HepG2 (cell line): ENCODE measurements around the gene KHK. TPM values are rescaled to one million over a fixed set of nuclear protein-coding genes. Genes with fewer than 3 reads are reported as not detected.
A peak's percentile ranks its signal among the peaks of the same experiment; 100 is the strongest.

Source experiments
- CREBL2 ChIP-seq: sonication (generic); formaldehyde crosslinking; IDR thresholded peaks from 2 replicates; pipeline ENCODE4 v1.8.1; 2023; ENCODE audit warnings: missing genetic modification reagents, mild to moderate bottlenecking, borderline replicate concordance
- ETV6 ChIP-seq: sonication (generic); formaldehyde crosslinking; conservative IDR thresholded peaks from 2 replicates; pipeline ENCODE4 v1.4.0; 2020; ENCODE audit warnings: missing genetic modification reagents
- FOXJ3 ChIP-seq: sonication (generic); formaldehyde crosslinking; IDR thresholded peaks from 2 replicates; pipeline ENCODE4 v1.4.0; 2020; ENCODE audit warnings: missing genetic modification reagents, mild to moderate bottlenecking, borderline replicate concordance
- FOXK2 ChIP-seq: fragments of 450-650 bp; IDR thresholded peaks from 2 replicates; pipeline ENCODE4 v1.6.1; 2016
- HOXA7 ChIP-seq: sonication (generic); formaldehyde crosslinking; IDR thresholded peaks from 2 replicates; pipeline ENCODE4 v1.8.1; 2022; ENCODE audit warnings: mild to moderate bottlenecking, missing genetic modification reagents, moderate library complexity
- PAX8 ChIP-seq: sonication (generic); formaldehyde crosslinking; IDR thresholded peaks from 2 replicates; pipeline ENCODE4 v1.8.0; 2022; ENCODE audit warnings: mild to moderate bottlenecking, missing genetic modification reagents, borderline replicate concordance
- SMARCC2 ChIP-seq: fragments of 450-650 bp; IDR thresholded peaks from 2 replicates; pipeline ENCODE4 v1.6.1; 2017; ENCODE audit warnings: antibody characterized with exemption, mild to moderate bottlenecking
- U2AF1 ChIP-seq: fragments of 200-400 bp; formaldehyde crosslinking; optimal IDR thresholded peaks from 2 replicates; pipeline ENCODE3; 2017; ENCODE audit warnings: mild to moderate bottlenecking, low read depth, low read length
- ZBTB38 ChIP-seq: sonication (generic); formaldehyde crosslinking; IDR thresholded peaks from 2 replicates; pipeline ENCODE4 v1.5.1; 2020; ENCODE audit warnings: mild to moderate bottlenecking, missing genetic modification reagents
- ZNF20 ChIP-seq: sonication (generic); formaldehyde crosslinking; IDR thresholded peaks from 2 replicates; pipeline ENCODE4 v1.4.0; 2020; ENCODE audit warnings: mild to moderate bottlenecking, moderate library complexity, missing genetic modification reagents
- ZNF207 ChIP-seq: fragments of 450-650 bp; IDR thresholded peaks from 2 replicates; pipeline ENCODE4 v1.6.1; 2016; ENCODE audit warnings: antibody characterized with exemption, borderline replicate concordance
- ZNF234 ChIP-seq: sonication (generic); formaldehyde crosslinking; conservative IDR thresholded peaks from 2 replicates; pipeline ENCODE4 v1.5.1; 2020; ENCODE audit warnings: mild to moderate bottlenecking, missing genetic modification reagents
- ZNF589 ChIP-seq: sonication (generic); formaldehyde crosslinking; conservative IDR thresholded peaks from 2 replicates; pipeline ENCODE4 v1.8.0; 2022; ENCODE audit warnings: mild to moderate bottlenecking, moderate library complexity, missing genetic modification reagents
- ZNF687 ChIP-seq: sonication (generic); formaldehyde crosslinking; IDR thresholded peaks from 2 replicates; pipeline ENCODE4 v1.5.1; 2020; ENCODE audit warnings: mild to moderate bottlenecking, missing genetic modification reagents, moderate library complexity
- ZNF790 ChIP-seq: sonication (generic); formaldehyde crosslinking; IDR thresholded peaks from 2 replicates; pipeline ENCODE4 v1.8.0; 2022; ENCODE audit warnings: missing genetic modification reagents, mild to moderate bottlenecking, borderline replicate concordance
- polyA plus RNA-seq, 8 experiments: library from polyadenylated mRNA; depleted of rRNA in 3 of 8; stranded (reverse) in 7 of 8; unstranded in 1 of 8; fragments of >200 nt; fragmentation: Illumina TruSeq in 4 of 8; extraction: Trizol in 4 of 8; gene quantifications; 2 replicates each; pipeline versions ENCODE4 v1.2.1 to v1.2.3, GENCODE V29; 2011 to 2016; ENCODE audit warnings: low read depth in 4 of 8, missing spikeins in 1 of 8, mixed read lengths in 1 of 8; ENCODE audit not compliant: insufficient read depth in 1 of 8
- total RNA-seq, 5 experiments: library from RNA; depleted of rRNA; stranded (reverse); fragments of >200 nt; fragmentation: Illumina TruSeq; extraction: Trizol; gene quantifications; 2 replicates each; pipeline ENCODE4 v1.2.3, GENCODE V29; 2016; ENCODE audit warnings: low read depth in 1 of 5
- TF ChIP-seq, protein P1 (sequence below): sonication (generic); formaldehyde crosslinking; IDR thresholded peaks from 2 replicates; pipeline ENCODE4 v1.4.0; 2020; ENCODE audit warnings: missing genetic modification reagents
- TF ChIP-seq, protein P2 (sequence below): sonication (generic); formaldehyde crosslinking; IDR thresholded peaks from 2 replicates; pipeline ENCODE4 v1.4.0; 2020; ENCODE audit warnings: mild to moderate bottlenecking, missing genetic modification reagents

Gene KHK
- total and polyA plus RNA-seq, 2 of the 13 experiments (the other 11 are each of a cell fraction or from before 2014, with no cell fraction given): 40.9 to 99.2 TPM

GRCh38 chr2:27078267-27079194 is 8.0 kb upstream of the KHK start, which contains the start of gene EMILIN1 (continued):
- TF ChIP-seq, protein P1, sequence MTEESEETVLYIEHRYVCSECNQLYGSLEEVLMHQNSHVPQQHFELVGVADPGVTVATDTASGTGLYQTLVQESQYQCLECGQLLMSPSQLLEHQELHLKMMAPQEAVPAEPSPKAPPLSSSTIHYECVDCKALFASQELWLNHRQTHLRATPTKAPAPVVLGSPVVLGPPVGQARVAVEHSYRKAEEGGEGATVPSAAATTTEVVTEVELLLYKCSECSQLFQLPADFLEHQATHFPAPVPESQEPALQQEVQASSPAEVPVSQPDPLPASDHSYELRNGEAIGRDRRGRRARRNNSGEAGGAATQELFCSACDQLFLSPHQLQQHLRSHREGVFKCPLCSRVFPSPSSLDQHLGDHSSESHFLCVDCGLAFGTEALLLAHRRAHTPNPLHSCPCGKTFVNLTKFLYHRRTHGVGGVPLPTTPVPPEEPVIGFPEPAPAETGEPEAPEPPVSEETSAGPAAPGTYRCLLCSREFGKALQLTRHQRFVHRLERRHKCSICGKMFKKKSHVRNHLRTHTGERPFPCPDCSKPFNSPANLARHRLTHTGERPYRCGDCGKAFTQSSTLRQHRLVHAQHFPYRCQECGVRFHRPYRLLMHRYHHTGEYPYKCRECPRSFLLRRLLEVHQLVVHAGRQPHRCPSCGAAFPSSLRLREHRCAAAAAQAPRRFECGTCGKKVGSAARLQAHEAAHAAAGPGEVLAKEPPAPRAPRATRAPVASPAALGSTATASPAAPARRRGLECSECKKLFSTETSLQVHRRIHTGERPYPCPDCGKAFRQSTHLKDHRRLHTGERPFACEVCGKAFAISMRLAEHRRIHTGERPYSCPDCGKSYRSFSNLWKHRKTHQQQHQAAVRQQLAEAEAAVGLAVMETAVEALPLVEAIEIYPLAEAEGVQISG: peak; percentile 0; the same call in 1 of the 2 replicates
- TF ChIP-seq HOXA7 (CRISPR knock-in tag) (no peak), ZBTB38 (peak; percentile 31; the same call in 1 of the 2 replicates), U2AF1 (no peak), ZNF207 (no peak), CREBL2 (CRISPR knock-in tag) (no peak; the same call in 1 of the 2 replicates), SMARCC2 (no peak), FOXK2 (no peak), ETV6 (CRISPR knock-in tag) (no peak), ZNF20 (no peak), ZNF234 (CRISPR knock-in tag) (no peak), FOXJ3 (CRISPR knock-in tag) (no peak), ZNF687 (CRISPR knock-in tag) (peak; percentile 67), PAX8 (no peak), ZNF790 (CRISPR knock-in tag) (no peak), ZNF589 (CRISPR knock-in tag) (no peak)
- TF ChIP-seq, protein P2, sequence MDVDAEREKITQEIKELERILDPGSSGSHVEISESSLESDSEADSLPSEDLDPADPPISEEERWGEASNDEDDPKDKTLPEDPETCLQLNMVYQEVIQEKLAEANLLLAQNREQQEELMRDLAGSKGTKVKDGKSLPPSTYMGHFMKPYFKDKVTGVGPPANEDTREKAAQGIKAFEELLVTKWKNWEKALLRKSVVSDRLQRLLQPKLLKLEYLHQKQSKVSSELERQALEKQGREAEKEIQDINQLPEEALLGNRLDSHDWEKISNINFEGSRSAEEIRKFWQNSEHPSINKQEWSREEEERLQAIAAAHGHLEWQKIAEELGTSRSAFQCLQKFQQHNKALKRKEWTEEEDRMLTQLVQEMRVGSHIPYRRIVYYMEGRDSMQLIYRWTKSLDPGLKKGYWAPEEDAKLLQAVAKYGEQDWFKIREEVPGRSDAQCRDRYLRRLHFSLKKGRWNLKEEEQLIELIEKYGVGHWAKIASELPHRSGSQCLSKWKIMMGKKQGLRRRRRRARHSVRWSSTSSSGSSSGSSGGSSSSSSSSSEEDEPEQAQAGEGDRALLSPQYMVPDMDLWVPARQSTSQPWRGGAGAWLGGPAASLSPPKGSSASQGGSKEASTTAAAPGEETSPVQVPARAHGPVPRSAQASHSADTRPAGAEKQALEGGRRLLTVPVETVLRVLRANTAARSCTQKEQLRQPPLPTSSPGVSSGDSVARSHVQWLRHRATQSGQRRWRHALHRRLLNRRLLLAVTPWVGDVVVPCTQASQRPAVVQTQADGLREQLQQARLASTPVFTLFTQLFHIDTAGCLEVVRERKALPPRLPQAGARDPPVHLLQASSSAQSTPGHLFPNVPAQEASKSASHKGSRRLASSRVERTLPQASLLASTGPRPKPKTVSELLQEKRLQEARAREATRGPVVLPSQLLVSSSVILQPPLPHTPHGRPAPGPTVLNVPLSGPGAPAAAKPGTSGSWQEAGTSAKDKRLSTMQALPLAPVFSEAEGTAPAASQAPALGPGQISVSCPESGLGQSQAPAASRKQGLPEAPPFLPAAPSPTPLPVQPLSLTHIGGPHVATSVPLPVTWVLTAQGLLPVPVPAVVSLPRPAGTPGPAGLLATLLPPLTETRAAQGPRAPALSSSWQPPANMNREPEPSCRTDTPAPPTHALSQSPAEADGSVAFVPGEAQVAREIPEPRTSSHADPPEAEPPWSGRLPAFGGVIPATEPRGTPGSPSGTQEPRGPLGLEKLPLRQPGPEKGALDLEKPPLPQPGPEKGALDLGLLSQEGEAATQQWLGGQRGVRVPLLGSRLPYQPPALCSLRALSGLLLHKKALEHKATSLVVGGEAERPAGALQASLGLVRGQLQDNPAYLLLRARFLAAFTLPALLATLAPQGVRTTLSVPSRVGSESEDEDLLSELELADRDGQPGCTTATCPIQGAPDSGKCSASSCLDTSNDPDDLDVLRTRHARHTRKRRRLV (CRISPR knock-in tag): no peak
